ENCODE measurements around the gene EFCC1. TPM values are rescaled to one million over a fixed set of nuclear protein-coding genes. Genes with fewer than 3 reads are reported as not detected.

The EFCC1 gene
- total RNA-seq, 1 experiment from 2014 or later, result not detected

- DNase-seq, result no peak
- Histone ChIP-seq H3K4me3 (ENCODE audit: low read length) (no peak overlapping the region), H3K27ac (ENCODE audit: low read length) (no peak overlapping the region), H3K4me1 (ENCODE audit: low read length) (peaks cover 8% of the 10 kb centered on the region), H3K36me3 (ENCODE audit: insufficient read depth, low read length) (no peaks in the 10 kb centered on the region), H3K27me3 (ENCODE audit: low read length) (no peaks in the 10 kb centered on the region; the same call in 1 of the 2 replicates), H2AFZ (ENCODE audit: low read length) (no peak overlapping the region), H3K4me2 (ENCODE audit: low read depth, low read length, poor library complexity, severe bottlenecking) (no peak overlapping the region), H3K79me2 (ENCODE audit: low read length) (no peaks in the 10 kb centered on the region), H3K9me3 (ENCODE audit: low read length) (no peaks in the 10 kb centered on the region), H3K9ac (ENCODE audit: low read length) (no peak overlapping the region), H4K20me1 (ENCODE audit: insufficient read depth, low read depth, low read length) (no peaks in the 10 kb centered on the region), H3K9me2 (replicated peaks; ENCODE audit: insufficient read depth, low read length) (no peaks in the 10 kb centered on the region)
These were observed 9.7 kb upstream of the EFCC1 start for GRCh38 chr3:128991355-128991895.

DNA sequence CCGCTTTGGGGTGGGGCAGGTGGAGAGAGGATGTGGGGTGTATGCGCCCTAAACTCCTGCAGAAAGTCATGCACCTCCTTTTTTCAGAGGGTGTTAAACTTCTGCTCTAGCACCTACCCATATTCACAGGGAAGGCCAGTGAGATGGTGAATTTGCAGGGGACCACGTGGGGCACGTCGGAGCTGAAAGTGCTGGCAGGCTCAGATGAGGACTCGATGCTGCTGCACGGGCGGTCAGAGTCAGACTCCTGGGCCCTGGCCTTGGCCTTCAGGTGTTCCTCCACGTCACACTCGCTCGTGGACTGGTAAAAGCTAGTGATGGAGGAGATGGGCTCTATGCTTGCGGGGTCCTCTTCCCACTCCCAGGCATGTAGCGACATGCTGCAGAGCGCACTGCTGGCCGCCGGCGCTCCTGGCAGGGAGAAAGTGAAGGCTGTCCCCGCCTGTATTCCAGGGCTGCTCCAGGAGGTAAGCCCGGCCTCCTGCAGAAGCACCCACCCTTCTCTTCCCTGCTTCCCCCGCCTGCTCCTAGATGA, 8.1 kb upstream of the EFCC1 start:
- Histone ChIP-seq H3K4me2 (ENCODE audit: low read depth, low read length, poor library complexity, severe bottlenecking) (no peak overlapping the region), H3K9me2 (replicated peaks; ENCODE audit: insufficient read depth, low read length) (no peaks in the 10 kb centered on the region), H3K4me3 (ENCODE audit: low read length) (no peak overlapping the region), H3K79me2 (ENCODE audit: low read length) (no peaks in the 10 kb centered on the region), H3K9me3 (ENCODE audit: low read length) (no peaks in the 10 kb centered on the region), H3K4me1 (ENCODE audit: low read length) (peaks cover 8% of the 10 kb centered on the region), H3K9ac (ENCODE audit: low read length) (no peak overlapping the region), H3K27me3 (ENCODE audit: low read length) (no peaks in the 10 kb centered on the region; the same call in 1 of the 2 replicates), H4K20me1 (ENCODE audit: insufficient read depth, low read depth, low read length) (no peaks in the 10 kb centered on the region), H3K27ac (ENCODE audit: low read length) (no peak overlapping the region), H2AFZ (ENCODE audit: low read length) (no peak overlapping the region), H3K36me3 (ENCODE audit: insufficient read depth, low read length) (no peaks in the 10 kb centered on the region)
- no peak for DNase-seq

DNA sequence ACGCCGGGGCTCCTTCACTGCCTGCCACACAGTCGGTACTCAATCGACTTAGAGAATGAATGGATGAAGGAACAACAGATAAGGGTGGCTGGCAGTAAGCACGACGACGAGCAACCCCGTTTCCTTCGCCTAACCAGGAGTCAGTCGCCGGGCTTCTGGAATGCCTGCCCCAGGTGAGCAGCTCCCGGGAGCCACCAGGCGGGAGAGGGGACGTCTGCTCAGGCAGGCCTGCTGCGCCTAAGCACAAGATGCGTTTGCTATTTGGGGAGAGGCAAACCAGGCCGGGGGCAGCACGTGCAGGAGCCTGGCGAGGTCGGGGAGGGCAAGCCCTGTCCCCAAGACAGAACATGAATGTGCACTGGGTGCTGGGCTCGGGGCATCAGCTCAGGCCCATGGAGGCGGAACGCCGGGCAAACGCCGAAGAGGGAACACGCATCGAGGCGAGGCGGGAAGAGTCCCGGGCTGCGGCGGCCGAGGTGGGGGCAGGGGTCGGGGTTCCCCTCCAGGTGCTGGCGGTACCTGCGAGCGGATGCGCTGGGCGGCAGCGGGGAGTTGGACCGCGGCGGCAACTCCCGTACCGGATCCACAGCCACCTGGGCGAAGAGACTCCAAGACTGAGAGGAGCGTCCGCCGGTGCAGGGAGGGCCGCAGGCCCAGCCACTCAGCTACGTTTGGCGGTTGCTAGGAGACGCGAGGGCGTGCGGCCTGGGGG, 7.5 kb upstream of the EFCC1 start, which contains the start of gene CFAP92:
Gene CFAP92, minus strand, starts transcription at position 616 of the 712 bp plus-strand sequence. CDS start 772 bp downstream, outside the sequence.
- H4K20me1 ChIP-seq (ENCODE audit: insufficient read depth, low read depth, low read length), result no peaks in the 10 kb centered on the region
- no peaks in the 10 kb centered on the region for H3K9me3 ChIP-seq (ENCODE audit: low read length)
- peak within 1 kb of the TSS; percentile 53; the same call in 1 of the 2 replicates for H3K4me3 ChIP-seq (ENCODE audit: low read length)
- no peak within 1 kb of the TSS for H3K27ac ChIP-seq (ENCODE audit: low read length)
- no peaks in the 10 kb centered on the region for H3K79me2 ChIP-seq (ENCODE audit: low read length)
- H3K27me3 ChIP-seq (ENCODE audit: low read length), result no peaks in the 10 kb centered on the region; the same call in 1 of the 2 replicates
- H3K9ac ChIP-seq (ENCODE audit: low read length), result peak within 1 kb of the TSS; percentile 24; the same call in 1 of the 2 replicates
- peaks cover 8% of the 10 kb centered on the region for H3K4me1 ChIP-seq (ENCODE audit: low read length)
- no peaks in the 10 kb centered on the region for H3K9me2 ChIP-seq (replicated peaks; ENCODE audit: insufficient read depth, low read length)
- H3K36me3 ChIP-seq (ENCODE audit: insufficient read depth, low read length), result no peaks in the 10 kb centered on the region
- H2AFZ ChIP-seq (ENCODE audit: low read length), result no peak within 1 kb of the TSS
- peak within 1 kb of the TSS; percentile 53 for H3K4me2 ChIP-seq (ENCODE audit: low read depth, low read length, poor library complexity, severe bottlenecking)
- DNase-seq, result peak; percentile 88

- no peaks in the 10 kb centered on the region for H3K9me3 ChIP-seq (ENCODE audit: low read length)
- H3K9me2 ChIP-seq (replicated peaks; ENCODE audit: insufficient read depth, low read length), result no peaks in the 10 kb centered on the region
- H3K4me3 ChIP-seq (ENCODE audit: low read length), result no peak overlapping the region
- H2AFZ ChIP-seq (ENCODE audit: low read length), result no peak overlapping the region
- peaks cover 8% of the 10 kb centered on the region for H3K4me1 ChIP-seq (ENCODE audit: low read length)
- H3K79me2 ChIP-seq (ENCODE audit: low read length), result no peaks in the 10 kb centered on the region
- H4K20me1 ChIP-seq (ENCODE audit: insufficient read depth, low read depth, low read length), result no peaks in the 10 kb centered on the region
- no peak overlapping the region for H3K27ac ChIP-seq (ENCODE audit: low read length)
- H3K27me3 ChIP-seq (ENCODE audit: low read length), result no peaks in the 10 kb centered on the region; the same call in 1 of the 2 replicates
- H3K36me3 ChIP-seq (ENCODE audit: insufficient read depth, low read length), result no peaks in the 10 kb centered on the region
- no peak overlapping the region; the same call in 1 of the 2 replicates for H3K9ac ChIP-seq (ENCODE audit: low read length)
- peak overlapping the region; percentile 53 for H3K4me2 ChIP-seq (ENCODE audit: low read depth, low read length, poor library complexity, severe bottlenecking)
- DNase-seq, result no peak
These were observed 7.0 kb upstream of the EFCC1 start for GRCh38 chr3:128994173-128994512.

GRCh38 chr3:128994581-128995546, 6.2 kb upstream of the EFCC1 start:
- DNase-seq, result no peak
- Histone ChIP-seq H3K9me2 (replicated peaks; ENCODE audit: insufficient read depth, low read length) (no peaks in the 10 kb centered on the region), H4K20me1 (ENCODE audit: insufficient read depth, low read depth, low read length) (no peaks in the 10 kb centered on the region), H3K4me3 (ENCODE audit: low read length) (no peak overlapping the region), H2AFZ (ENCODE audit: low read length) (no peak overlapping the region), H3K79me2 (ENCODE audit: low read length) (no peaks in the 10 kb centered on the region), H3K4me1 (ENCODE audit: low read length) (peaks cover 8% of the 10 kb centered on the region), H3K4me2 (ENCODE audit: low read depth, low read length, poor library complexity, severe bottlenecking) (peak overlapping the region; percentile 53), H3K36me3 (ENCODE audit: insufficient read depth, low read length) (no peaks in the 10 kb centered on the region), H3K27me3 (ENCODE audit: low read length) (no peaks in the 10 kb centered on the region; the same call in 1 of the 2 replicates), H3K27ac (ENCODE audit: low read length) (no peak overlapping the region), H3K9ac (ENCODE audit: low read length) (no peak overlapping the region), H3K9me3 (ENCODE audit: low read length) (no peaks in the 10 kb centered on the region)

- no peaks in the 10 kb centered on the region for H3K9me3 ChIP-seq (ENCODE audit: low read length)
- H2AFZ ChIP-seq (ENCODE audit: low read length), result no peak overlapping the region
- peaks cover 8% of the 10 kb centered on the region for H3K4me1 ChIP-seq (ENCODE audit: low read length)
- DNase-seq, result no peak
- no peak overlapping the region for H3K4me2 ChIP-seq (ENCODE audit: low read depth, low read length, poor library complexity, severe bottlenecking)
- no peaks in the 10 kb centered on the region for H3K9me2 ChIP-seq (replicated peaks; ENCODE audit: insufficient read depth, low read length)
- no peak overlapping the region for H3K9ac ChIP-seq (ENCODE audit: low read length)
- no peaks in the 10 kb centered on the region for H3K36me3 ChIP-seq (ENCODE audit: insufficient read depth, low read length)
- no peaks in the 10 kb centered on the region; the same call in 1 of the 2 replicates for H3K27me3 ChIP-seq (ENCODE audit: low read length)
- H3K4me3 ChIP-seq (ENCODE audit: low read length), result no peak overlapping the region
- no peaks in the 10 kb centered on the region for H4K20me1 ChIP-seq (ENCODE audit: insufficient read depth, low read depth, low read length)
- H3K27ac ChIP-seq (ENCODE audit: low read length), result no peak overlapping the region
- H3K79me2 ChIP-seq (ENCODE audit: low read length), result no peaks in the 10 kb centered on the region
These were observed 5.4 kb upstream of the EFCC1 start for GRCh38 chr3:128995737-128996136.

DNA sequence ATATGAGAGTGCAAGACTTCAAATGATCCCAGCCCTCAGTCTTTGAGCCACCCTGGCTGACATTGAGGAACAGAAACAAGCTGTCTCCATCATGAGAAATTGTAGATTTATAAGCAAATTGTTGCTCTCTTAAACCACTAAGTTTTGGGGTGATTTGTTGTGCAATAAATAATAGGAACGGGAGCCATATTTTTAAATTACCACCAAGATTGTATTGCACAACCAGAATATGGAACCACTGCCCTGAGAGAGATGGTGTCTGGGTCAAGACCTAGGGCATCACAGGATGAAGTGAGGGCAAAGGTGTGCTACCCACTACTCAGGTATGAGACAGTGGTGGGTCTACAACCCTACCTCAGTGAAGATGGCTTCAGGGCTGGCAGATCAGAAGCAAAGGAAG, 4.9 kb upstream of the EFCC1 start:
- Histone ChIP-seq H3K9me3 (ENCODE audit: low read length) (no peaks in the 10 kb centered on the region), H3K36me3 (ENCODE audit: insufficient read depth, low read length) (no peaks in the 10 kb centered on the region), H4K20me1 (ENCODE audit: insufficient read depth, low read depth, low read length) (no peaks in the 10 kb centered on the region), H3K4me1 (ENCODE audit: low read length) (peaks cover 8% of the 10 kb centered on the region), H3K27me3 (ENCODE audit: low read length) (no peaks in the 10 kb centered on the region; the same call in 1 of the 2 replicates), H3K27ac (ENCODE audit: low read length) (no peak overlapping the region), H3K4me3 (ENCODE audit: low read length) (no peak overlapping the region), H3K9ac (ENCODE audit: low read length) (no peak overlapping the region), H2AFZ (ENCODE audit: low read length) (no peak overlapping the region), H3K9me2 (replicated peaks; ENCODE audit: insufficient read depth, low read length) (no peaks in the 10 kb centered on the region), H3K79me2 (ENCODE audit: low read length) (no peaks in the 10 kb centered on the region), H3K4me2 (ENCODE audit: low read depth, low read length, poor library complexity, severe bottlenecking) (no peak overlapping the region)
- no peak for DNase-seq
